SKM-1 treated with dmso at 0.1 percent for 144 hours (cell line): Measurements from ENCODE around the gene FRMD4B.

Source experiments
- DNase-seq: peaks from one replicate; lab custom pipeline; 2025; ENCODE audit not compliant: unreplicated experiment; lab: John Stamatoyannopoulos, UW

FRMD4B gene

GRCh38 chr3:69180869-69181591, 204.9 kb downstream of the FRMD4B start:
- DNase-seq, result no peak

GRCh38 chr3:69179740-69180372, 206.0 kb downstream of the FRMD4B start:
- DNase-seq, result no peak

- DNase-seq, result no peak
These were observed 206.8 kb downstream of the FRMD4B start for GRCh38 chr3:69178838-69179739.

GRCh38 chr3:69178082-69178481, 207.8 kb downstream of the FRMD4B start:
- DNase-seq, result no peak

GRCh38 chr3:69174871-69175737, 210.8 kb downstream of the FRMD4B start:
- no peak for DNase-seq

- no peak for DNase-seq
These were observed 211.4 kb downstream of the FRMD4B start for GRCh38 chr3:69174445-69174844.

GRCh38 chr3:69172058-69172457, 213.8 kb downstream of the FRMD4B start:
- no peak for DNase-seq

GRCh38 chr3:69166446-69166845, 219.4 kb downstream of the FRMD4B start:
- DNase-seq, result no peak

GRCh38 chr3:69165744-69166143, 220.1 kb downstream of the FRMD4B start:
- no peak for DNase-seq

GRCh38 chr3:69164296-69164695, 221.6 kb downstream of the FRMD4B start:
- no peak for DNase-seq

- no peak for DNase-seq
These were observed 223.4 kb downstream of the FRMD4B start for GRCh38 chr3:69162308-69162980.

GRCh38 chr3:69161587-69162307, 224.1 kb downstream of the FRMD4B start:
- DNase-seq, result peak; percentile 49

GRCh38 chr3:69160525-69160924, 225.4 kb downstream of the FRMD4B start:
- DNase-seq, result no peak

- no peak for DNase-seq
These were observed 225.8 kb downstream of the FRMD4B start for GRCh38 chr3:69160107-69160506.

GRCh38 chr3:69149586-69149985, 236.3 kb downstream of the FRMD4B start:
- DNase-seq, result no peak

GRCh38 chr3:69145688-69146087, 240.2 kb downstream of the FRMD4B start:
- no peak for DNase-seq

GRCh38 chr3:69144631-69145245, 241.2 kb downstream of the FRMD4B start:
- no peak for DNase-seq

- DNase-seq, result no peak
These were observed 242.3 kb downstream of the FRMD4B start for GRCh38 chr3:69143612-69144011.

GRCh38 chr3:69142797-69143454, 243.0 kb downstream of the FRMD4B start:
- DNase-seq, result no peak
